Neural cell (in vitro differentiated cells): ENCODE results near the gene RYR1. TPM values are rescaled to one million over a fixed set of nuclear protein-coding genes. Genes with fewer than 3 reads are reported as not detected.

Experiments used
- H2AFZ ChIP-seq: fragments of 200-600, 300-800 bp; sonication (generic), shearing (Covaris generic); 2 replicates; pipeline ENCODE4 v1.6.0; 2014; ENCODE audit warnings: low read depth, mild to moderate bottlenecking, antibody characterized with exemption, low read length, moderate library complexity
- H3F3A ChIP-seq: fragments of 200-600 bp; shearing (Covaris generic); 2 replicates; pipeline ENCODE4 v1.6.1; 2016; ENCODE audit warnings: mild to moderate bottlenecking, moderate library complexity, mixed read lengths, antibody characterized with exemption, low read length; ENCODE audit not compliant: insufficient read depth, poor library complexity, severe bottlenecking
- H3K27ac ChIP-seq: fragments of 200-600, 300-800 bp; sonication (generic), shearing (Covaris generic); 2 replicates; pipeline ENCODE4 v1.5.1; 2014; ENCODE audit warnings: mild to moderate bottlenecking, low read length, moderate library complexity
- H3K27me3 ChIP-seq: fragments of 300-800, 200-600 bp; sonication (generic), shearing (Covaris generic); 2 replicates; pipeline ENCODE4 v1.6.0; 2014; ENCODE audit warnings: mild to moderate bottlenecking, low read depth, low read length, moderate library complexity; ENCODE audit not compliant: insufficient read depth
- H3K36me3 ChIP-seq: fragments of 300-800, 200-600 bp; sonication (generic), shearing (Covaris generic); 2 replicates; pipeline ENCODE4 v1.5.1; 2014; ENCODE audit warnings: mild to moderate bottlenecking, antibody characterized with exemption, low read length, moderate library complexity; ENCODE audit not compliant: insufficient read depth
- H3K4me2 ChIP-seq: fragments of 300-800, 200-600 bp; sonication (generic), shearing (Covaris generic); 2 replicates; pipeline ENCODE4 v1.6.0; 2014; ENCODE audit warnings: mild to moderate bottlenecking, low read length
- H3K4me3 ChIP-seq: fragments of 300-800, 200-600 bp; sonication (generic), shearing (Covaris generic); 2 replicates; pipeline ENCODE4 v1.5.1; 2014; ENCODE audit warnings: mild to moderate bottlenecking, low read length, moderate library complexity
- H3K79me2 ChIP-seq: fragments of 200-600 bp; shearing (Covaris generic); replicated peaks from 2 replicates; pipeline ENCODE4 v1.6.0; 2014; ENCODE audit warnings: mild to moderate bottlenecking, low read length, moderate library complexity; ENCODE audit not compliant: insufficient read depth
- H3K9ac ChIP-seq: fragments of 300-800, 200-600 bp; sonication (generic), shearing (Covaris generic); 2 replicates; pipeline ENCODE4 v1.6.1; 2016; ENCODE audit warnings: mild to moderate bottlenecking, low read length, mixed read lengths
- H3K9me2 ChIP-seq: fragments of 200-600 bp; shearing (Covaris generic); 2 replicates; pipeline ENCODE4 v1.6.1; 2016; ENCODE audit warnings: mild to moderate bottlenecking, low read length, mixed read lengths; ENCODE audit not compliant: insufficient read depth
- H3K9me3 ChIP-seq: fragments of 200-600, 300-800 bp; sonication (generic), shearing (Covaris generic); 2 replicates; pipeline ENCODE4 v1.6.1; 2016; ENCODE audit warnings: mild to moderate bottlenecking, mixed run types, low read length, moderate library complexity, mixed read lengths
- H4K20me1 ChIP-seq: fragments of 200-600 bp; shearing (Covaris generic); 2 replicates; pipeline ENCODE4 v1.6.1; 2016; ENCODE audit warnings: mild to moderate bottlenecking, mixed run types; ENCODE audit not compliant: insufficient read depth
- CTCF ChIP-seq: fragments of 450-650 bp; IDR thresholded peaks from 2 replicates; pipeline ENCODE4 v1.5.1; 2014; ENCODE audit warnings: antibody characterized with exemption, mild to moderate bottlenecking, moderate library complexity; ENCODE audit not compliant: poor library complexity, severe bottlenecking
- EP300 ChIP-seq: fragments of 450-650 bp; conservative IDR thresholded peaks from 2 replicates; pipeline ENCODE4 v1.6.1; 2014; ENCODE audit warnings: antibody characterized with exemption, mild to moderate bottlenecking, moderate library complexity; ENCODE audit not compliant: poor library complexity, severe bottlenecking
- EZH2 ChIP-seq: fragments of 200-600, 300-800 bp; shearing (Covaris generic), sonication (generic); IDR thresholded peaks from 2 replicates; pipeline ENCODE4 v1.6.1; 2014; ENCODE audit warnings: antibody characterized with exemption, low read length, borderline replicate concordance, mild to moderate bottlenecking; ENCODE audit not compliant: insufficient read depth, poor library complexity, severe bottlenecking
- MXI1 ChIP-seq: fragments of 450-650 bp; conservative IDR thresholded peaks from 2 replicates; pipeline ENCODE4 v1.6.1; 2014; ENCODE audit warnings: antibody characterized with exemption, mild to moderate bottlenecking; ENCODE audit not compliant: poor library complexity, severe bottlenecking
- POLR2AphosphoS5 ChIP-seq: IDR thresholded peaks from 2 replicates; pipeline ENCODE4 v1.6.1; 2012
- RAD21 ChIP-seq: fragments of 450-650 bp; conservative IDR thresholded peaks from 2 replicates; pipeline ENCODE4 v1.6.1; 2014; ENCODE audit warnings: antibody characterized with exemption, mild to moderate bottlenecking, moderate library complexity
- REST ChIP-seq: IDR thresholded peaks from 2 replicates; pipeline ENCODE4 v1.6.1; 2012; ENCODE audit warnings: borderline replicate concordance
- TAF1 ChIP-seq: IDR thresholded peaks from 2 replicates; pipeline ENCODE4 v1.6.1; 2012; ENCODE audit warnings: low read depth
- polyA plus RNA-seq: library from polyadenylated mRNA; depleted of rRNA; stranded (reverse); fragments of >200 nt; gene quantifications from 2 replicates; pipeline ENCODE4 v1.2.3, GENCODE V29; 2014

The RYR1 gene
- polyA plus RNA-seq, 1 donor from 2014 or later, result 0.69 TPM

DNA sequence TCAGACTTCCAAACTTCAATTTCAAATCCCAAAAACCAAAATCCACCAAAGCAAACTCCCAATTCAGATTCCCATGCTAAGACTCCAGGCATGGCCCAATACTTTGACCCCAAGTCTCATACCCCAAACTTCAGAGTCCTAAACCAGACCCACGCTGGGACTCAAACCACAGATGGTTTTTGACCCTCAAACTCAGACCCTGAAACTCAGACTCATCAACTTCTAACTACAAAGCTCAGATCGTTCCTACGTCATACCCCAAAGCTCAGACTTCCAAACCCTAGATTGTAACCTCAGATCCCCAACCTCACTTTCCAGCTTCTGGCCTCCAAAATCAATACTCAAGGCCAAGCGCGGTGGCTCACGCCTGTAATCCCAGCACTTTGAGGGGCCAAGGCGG lies 11.9 kb downstream of the RYR1 start:
- no peaks in the 10 kb centered on the region for H3K9me2 ChIP-seq
- H3K27ac ChIP-seq, result no peak overlapping the region
- H3K36me3 ChIP-seq, result no peaks in the 10 kb centered on the region
- H3K4me3 ChIP-seq, result no peak overlapping the region
- H3K9ac ChIP-seq, result no peak overlapping the region
- H3K79me2 ChIP-seq, result no peaks in the 10 kb centered on the region
- H2AFZ ChIP-seq, result no peak overlapping the region
- no peaks in the 10 kb centered on the region for H3K9me3 ChIP-seq
- no peaks in the 10 kb centered on the region for H3K27me3 ChIP-seq
- no peak overlapping the region for H3K4me2 ChIP-seq
- TF ChIP-seq CTCF (no peak), TAF1 (no peak), EZH2 (no peak), EP300 (no peak), REST (no peak), POLR2AphosphoS5 (no peak), MXI1 (no peak), RAD21 (no peak)
- no peaks in the 10 kb centered on the region for H4K20me1 ChIP-seq
- H3F3A ChIP-seq, result no peaks in the 10 kb centered on the region

DNA sequence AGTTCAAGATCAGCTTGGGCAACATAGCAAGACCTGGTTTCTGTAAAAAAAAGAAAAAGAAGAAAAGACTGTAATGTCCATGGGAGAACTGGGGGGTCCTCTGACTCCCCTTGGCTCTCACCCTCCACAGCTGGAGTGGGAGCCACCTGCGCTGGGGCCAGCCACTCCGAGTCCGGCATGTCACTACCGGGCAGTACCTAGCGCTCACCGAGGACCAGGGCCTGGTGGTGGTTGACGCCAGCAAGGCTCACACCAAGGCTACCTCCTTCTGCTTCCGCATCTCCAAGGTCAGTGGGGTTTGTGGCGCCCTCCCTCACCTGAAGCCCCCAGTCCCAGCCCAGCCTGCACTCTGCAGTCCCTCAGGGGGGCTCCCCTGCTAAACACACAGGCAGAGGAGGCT lies 14.7 kb downstream of the RYR1 start:
- Histone ChIP-seq H3K27me3 (no peaks in the 10 kb centered on the region), H3K4me2 (no peak overlapping the region), H3F3A (no peaks in the 10 kb centered on the region), H3K79me2 (no peaks in the 10 kb centered on the region), H3K27ac (no peak overlapping the region), H3K36me3 (no peaks in the 10 kb centered on the region), H3K4me3 (no peak overlapping the region), H3K9ac (no peak overlapping the region), H4K20me1 (no peaks in the 10 kb centered on the region), H3K9me2 (no peaks in the 10 kb centered on the region), H3K9me3 (no peaks in the 10 kb centered on the region), H2AFZ (no peak overlapping the region)
- TF ChIP-seq CTCF, result no peak
- no peak for TF ChIP-seq TAF1
- TF ChIP-seq EZH2, result no peak
